GM10266 (cell line): Measurements from ENCODE around the gene C11orf52.

Experiments used
- DNase-seq: peaks from one replicate; pipeline ENCODE4 v3.0.0; 2012; ENCODE audit errors: extremely low spot score
- TF ChIP-seq, protein P1 (sequence below): IDR thresholded peaks from 2 replicates; pipeline ENCODE4 v1.5.1; 2012; ENCODE audit warnings: mild to moderate bottlenecking, low read depth; ENCODE audit not compliant: control insufficient read depth, insufficient read depth; ENCODE audit errors: missing control alignments

Gene C11orf52

DNA sequence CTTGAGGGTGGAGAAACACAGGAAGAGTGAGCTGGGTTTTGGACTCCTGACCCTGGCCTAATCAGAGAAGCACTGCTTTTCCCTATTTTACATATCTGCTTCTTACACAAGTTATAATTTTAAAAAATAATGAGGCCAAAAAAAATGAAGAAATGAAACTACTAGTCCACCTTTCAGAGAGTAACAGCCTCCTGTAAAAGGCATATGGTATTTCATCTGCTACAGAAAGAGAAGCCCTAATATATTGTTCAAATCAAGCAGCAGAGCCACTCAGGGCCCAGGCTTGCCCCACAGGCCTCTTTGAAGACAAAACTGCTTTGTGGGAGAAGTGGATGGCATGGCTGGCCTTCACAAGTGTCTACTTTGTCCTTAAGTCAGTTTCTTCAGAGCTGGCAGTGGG lies 28.4 kb downstream of the C11orf52 start:
- no peak for DNase-seq
- TF ChIP-seq, protein P1, sequence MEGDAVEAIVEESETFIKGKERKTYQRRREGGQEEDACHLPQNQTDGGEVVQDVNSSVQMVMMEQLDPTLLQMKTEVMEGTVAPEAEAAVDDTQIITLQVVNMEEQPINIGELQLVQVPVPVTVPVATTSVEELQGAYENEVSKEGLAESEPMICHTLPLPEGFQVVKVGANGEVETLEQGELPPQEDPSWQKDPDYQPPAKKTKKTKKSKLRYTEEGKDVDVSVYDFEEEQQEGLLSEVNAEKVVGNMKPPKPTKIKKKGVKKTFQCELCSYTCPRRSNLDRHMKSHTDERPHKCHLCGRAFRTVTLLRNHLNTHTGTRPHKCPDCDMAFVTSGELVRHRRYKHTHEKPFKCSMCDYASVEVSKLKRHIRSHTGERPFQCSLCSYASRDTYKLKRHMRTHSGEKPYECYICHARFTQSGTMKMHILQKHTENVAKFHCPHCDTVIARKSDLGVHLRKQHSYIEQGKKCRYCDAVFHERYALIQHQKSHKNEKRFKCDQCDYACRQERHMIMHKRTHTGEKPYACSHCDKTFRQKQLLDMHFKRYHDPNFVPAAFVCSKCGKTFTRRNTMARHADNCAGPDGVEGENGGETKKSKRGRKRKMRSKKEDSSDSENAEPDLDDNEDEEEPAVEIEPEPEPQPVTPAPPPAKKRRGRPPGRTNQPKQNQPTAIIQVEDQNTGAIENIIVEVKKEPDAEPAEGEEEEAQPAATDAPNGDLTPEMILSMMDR, result no peak

DNA sequence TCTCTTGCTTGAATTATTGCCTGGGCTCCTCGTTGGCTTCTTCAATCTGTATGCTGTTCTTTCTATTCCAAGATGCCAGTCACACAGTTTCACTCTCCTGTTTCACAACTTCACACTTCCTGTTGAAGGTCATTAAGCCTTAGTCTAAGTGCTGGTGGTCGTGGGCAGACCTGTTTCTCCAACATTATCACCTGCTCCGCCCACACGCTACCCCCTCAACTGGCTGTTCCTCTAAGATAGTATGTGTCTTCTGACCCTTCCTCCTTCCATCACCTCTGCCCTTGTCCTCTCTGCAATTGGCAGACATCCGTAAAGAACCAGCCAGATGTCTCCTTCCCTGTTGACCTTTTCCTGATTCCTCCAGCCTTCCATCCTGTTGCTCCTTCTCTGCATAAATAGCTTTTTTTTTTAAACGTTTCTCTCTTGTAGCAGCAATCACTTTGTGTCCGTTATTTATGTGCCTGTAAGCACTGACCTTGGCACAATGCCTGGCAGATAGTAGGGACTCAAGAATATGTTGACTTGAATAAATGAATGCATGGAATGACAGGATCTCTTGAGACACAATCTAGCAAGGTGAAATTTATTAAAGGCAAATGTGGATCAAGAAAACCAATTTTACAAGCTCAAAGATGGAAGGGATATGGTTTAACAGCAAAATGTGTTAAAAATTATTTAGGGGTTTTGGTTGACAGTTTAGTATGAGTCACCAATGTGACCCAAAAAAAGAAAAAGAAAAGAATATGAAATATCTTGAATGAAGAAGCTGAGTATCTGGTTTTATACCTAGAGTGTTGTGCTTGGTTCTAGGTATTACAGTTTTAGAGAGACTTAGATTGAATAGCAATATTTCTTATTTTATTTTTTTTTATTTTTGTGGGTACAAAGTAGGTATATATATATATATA lies 31.1 kb downstream of the C11orf52 start:
- TF ChIP-seq, protein P1, result no peak
- no peak for DNase-seq

DNA sequence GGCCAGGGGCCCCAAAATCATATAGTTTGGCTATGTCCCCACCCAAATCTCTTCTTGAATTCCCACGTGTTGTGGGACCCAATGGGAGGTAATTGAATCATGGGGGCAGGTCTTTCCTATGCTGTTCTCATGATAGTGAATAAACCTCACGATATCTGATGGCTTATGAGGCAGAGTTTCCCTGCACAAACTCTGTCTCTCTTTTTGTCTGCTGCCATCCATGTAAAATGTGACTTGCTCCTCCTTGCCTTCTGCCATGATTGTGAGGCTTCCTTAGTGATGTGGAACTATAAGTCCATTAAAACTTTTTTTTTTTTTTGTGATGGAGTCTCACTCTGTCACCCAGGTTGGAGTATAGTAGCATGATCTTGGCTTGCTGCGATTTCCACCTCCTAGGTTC lies 32.9 kb downstream of the C11orf52 start:
- DNase-seq, result no peak
- TF ChIP-seq, protein P1, result no peak

DNA sequence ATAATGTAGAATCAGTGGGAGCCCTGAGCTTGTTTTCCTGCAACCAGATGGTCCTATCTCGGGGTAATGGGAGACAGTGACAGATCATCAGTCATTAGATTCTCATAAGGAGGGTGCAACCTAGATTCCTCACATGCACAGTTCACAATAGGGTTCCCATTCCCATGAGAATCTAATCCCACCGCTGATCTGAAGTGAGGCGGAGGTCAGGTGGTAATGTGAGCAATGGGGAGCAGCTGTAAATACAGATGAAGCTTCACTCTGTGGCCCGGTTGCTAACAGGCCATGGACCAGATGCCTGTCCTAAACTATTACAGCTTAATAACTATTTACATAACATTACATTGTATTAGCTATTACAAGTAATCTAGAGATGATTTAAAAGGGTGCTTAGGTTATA lies 35.4 kb downstream of the C11orf52 start:
- no peak for DNase-seq
- TF ChIP-seq, protein P1, result no peak

DNA sequence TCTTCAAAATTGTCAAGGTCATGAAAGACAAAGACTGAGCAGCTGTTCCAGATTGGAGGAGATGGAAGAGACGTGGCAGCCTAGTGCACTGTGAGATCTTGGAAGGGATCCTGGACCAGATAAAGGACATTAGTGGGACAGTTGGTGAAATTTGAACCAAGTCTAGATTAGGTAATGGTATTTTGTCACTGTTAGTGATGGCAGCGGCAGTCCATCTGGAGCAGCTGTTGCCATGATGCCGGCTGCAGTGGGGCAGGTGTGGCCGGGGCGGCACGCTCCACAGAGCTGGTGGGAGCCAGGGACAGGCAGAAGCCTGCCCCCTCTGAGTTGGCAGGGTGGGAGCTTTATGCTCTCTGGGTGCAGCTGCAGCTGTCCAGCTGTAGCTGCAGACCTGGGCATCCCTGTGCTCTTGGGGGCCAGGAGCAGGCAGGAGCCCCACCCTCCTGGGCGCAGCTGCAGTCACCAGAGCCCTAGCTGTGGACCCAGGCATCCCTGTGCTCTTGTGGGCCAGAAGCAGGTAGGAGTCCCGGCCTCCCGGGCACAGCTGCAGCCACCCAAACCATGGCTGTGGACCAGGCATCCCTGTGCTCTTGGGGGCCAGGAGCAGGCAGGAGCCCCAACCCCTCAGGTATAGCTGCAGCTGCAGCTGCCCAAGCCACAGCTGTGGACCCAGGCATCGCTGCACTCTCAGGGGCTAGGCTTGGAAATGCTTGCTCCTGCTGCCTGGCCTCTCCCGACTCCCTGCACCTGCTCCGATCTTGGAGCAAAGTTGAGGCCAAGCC lies 39.1 kb downstream of the C11orf52 start:
- DNase-seq, result no peak
- TF ChIP-seq, protein P1, result no peak

DNA sequence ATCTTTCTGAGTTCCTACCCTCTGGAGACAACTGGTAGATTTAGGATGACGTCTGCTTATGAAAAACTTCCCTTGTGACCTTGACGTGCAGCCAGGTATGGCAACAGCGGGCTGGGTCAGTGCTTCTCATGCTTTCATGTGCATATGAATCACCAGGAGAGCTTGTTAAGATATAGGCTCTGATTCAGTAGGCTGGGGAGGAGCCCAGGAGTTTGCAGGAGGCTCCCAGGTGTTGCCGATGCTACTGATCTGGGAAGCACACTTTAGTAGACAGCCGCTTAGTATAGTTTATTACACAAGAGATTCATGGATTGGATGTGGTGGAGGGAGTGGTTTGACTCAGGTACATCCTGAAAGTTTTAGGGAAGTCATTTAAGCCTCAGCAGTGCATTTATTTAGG lies 42.2 kb downstream of the C11orf52 start:
- TF ChIP-seq, protein P1, result no peak
- DNase-seq, result no peak
